Prostate gland (tissue), 2 donors: ENCODE results near the gene CFAP90.

Experiments
- POLR2A ChIP-seq: fragments of 450-650 bp; IDR thresholded peaks from one replicate; pipeline ENCODE4 v1.6.1; 2016; ENCODE audit warnings: antibody characterized with exemption, mild to moderate bottlenecking
- POLR2AphosphoS5 ChIP-seq: sonication (generic); formaldehyde crosslinking; IDR thresholded peaks from one replicate; pipeline ENCODE4 v1.6.1; 2017; ENCODE audit warnings: antibody characterized with exemption
- TF ChIP-seq, protein P1 (sequence below), 4 experiments: fragments of 200-600 bp in 2 of 4; fragments of 450-650 bp in 2 of 4; sonication (generic) in 2 of 4; IDR thresholded peaks; 1 replicate in 3 of 4; 2 replicates in 1 of 4; pipeline ENCODE4 v1.5.1; 2016 to 2019; ENCODE audit warnings: antibody characterized with exemption in 4 of 4, mild to moderate bottlenecking in 2 of 4, moderate library complexity in 2 of 4

- TF ChIP-seq, protein P1, sequence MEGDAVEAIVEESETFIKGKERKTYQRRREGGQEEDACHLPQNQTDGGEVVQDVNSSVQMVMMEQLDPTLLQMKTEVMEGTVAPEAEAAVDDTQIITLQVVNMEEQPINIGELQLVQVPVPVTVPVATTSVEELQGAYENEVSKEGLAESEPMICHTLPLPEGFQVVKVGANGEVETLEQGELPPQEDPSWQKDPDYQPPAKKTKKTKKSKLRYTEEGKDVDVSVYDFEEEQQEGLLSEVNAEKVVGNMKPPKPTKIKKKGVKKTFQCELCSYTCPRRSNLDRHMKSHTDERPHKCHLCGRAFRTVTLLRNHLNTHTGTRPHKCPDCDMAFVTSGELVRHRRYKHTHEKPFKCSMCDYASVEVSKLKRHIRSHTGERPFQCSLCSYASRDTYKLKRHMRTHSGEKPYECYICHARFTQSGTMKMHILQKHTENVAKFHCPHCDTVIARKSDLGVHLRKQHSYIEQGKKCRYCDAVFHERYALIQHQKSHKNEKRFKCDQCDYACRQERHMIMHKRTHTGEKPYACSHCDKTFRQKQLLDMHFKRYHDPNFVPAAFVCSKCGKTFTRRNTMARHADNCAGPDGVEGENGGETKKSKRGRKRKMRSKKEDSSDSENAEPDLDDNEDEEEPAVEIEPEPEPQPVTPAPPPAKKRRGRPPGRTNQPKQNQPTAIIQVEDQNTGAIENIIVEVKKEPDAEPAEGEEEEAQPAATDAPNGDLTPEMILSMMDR (IDR thresholded peaks at IDR 0.05) = no peak
- TF ChIP-seq POLR2A = no peak
- no peak for TF ChIP-seq POLR2AphosphoS5
Observed at GRCh38 chr5:7872517-7873130, 21.7 kb upstream of the CFAP90 start.
